ENCODE measurements around the gene ZSCAN20. TPM values are rescaled to one million over a fixed set of nuclear protein-coding genes. Genes with fewer than 3 reads are reported as not detected.

Gene ZSCAN20
- total RNA-seq, 1 experiment from 2014 or later = 3.9 TPM

DNA sequence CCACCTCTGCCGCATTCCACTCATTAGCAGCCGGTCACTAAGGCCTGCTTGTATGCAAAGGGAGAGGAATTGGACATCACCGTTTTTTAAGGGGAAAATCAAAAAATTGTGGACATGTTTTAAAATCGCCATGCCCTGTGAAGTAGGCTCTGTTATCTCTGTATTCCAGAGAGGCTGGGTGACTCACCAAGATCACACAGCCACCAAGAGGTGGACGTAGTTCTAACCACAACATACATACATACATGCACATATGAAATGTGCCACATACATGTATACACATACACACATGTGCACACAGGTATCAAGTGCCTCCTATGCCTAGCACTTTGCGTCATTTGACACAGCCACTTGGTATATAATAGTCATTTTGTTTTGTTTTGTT lies 16.0 kb upstream of the ZSCAN20 start:
- Mint-ChIP-seq H3K27me3 (ENCODE audit: low read depth) (peaks cover 2% of the 10 kb centered on the region), H3K4me3 (no peak overlapping the region)
- no CpG with 5 or more reads among the region's 6 CpGs for WGBS (ENCODE audit: extremely low coverage, insufficient read length, low lambda C conversion rate)

More for the DNA sequence above, 16.0 kb upstream of the ZSCAN20 start:
- no peak overlapping the region for H2AK5ac ChIP-seq (ENCODE audit: insufficient read length, low read length)
- no peak overlapping the region for H4K5ac ChIP-seq (ENCODE audit: insufficient read length, low read depth, low read length)
- no peak overlapping the region for H2BK15ac ChIP-seq (ENCODE audit: low read depth, low read length)
- no peak overlapping the region for H4K8ac ChIP-seq (replicated peaks; ENCODE audit: insufficient read length, low read depth, low read length)
- H2AFZ ChIP-seq (ENCODE audit: low read length) = no peak overlapping the region
- no peaks in the 10 kb centered on the region for H3K36me3 Mint-ChIP-seq (ENCODE audit: insufficient read depth in 1 of 3, low read depth in 3 of 3)
- H2BK120ac ChIP-seq (ENCODE audit: low read depth, low read length, poor library complexity, severe bottlenecking) = no peak overlapping the region
- H3K9me3 ChIP-seq (ENCODE audit: control insufficient read depth, low read depth, low read length) = no peaks in the 10 kb centered on the region
- no peak overlapping the region for H2BK20ac ChIP-seq (ENCODE audit: low read depth, low read length, poor library complexity, severe bottlenecking)
- no peak overlapping the region for H3K23ac ChIP-seq (ENCODE audit: insufficient read length, low read depth, low read length)
- no peak for DNase-seq
- H3K27me3 ChIP-seq (ENCODE audit: insufficient read depth, low read length) = no peaks in the 10 kb centered on the region
- H2BK12ac ChIP-seq (ENCODE audit: insufficient read length, low read depth, low read length) = no peak overlapping the region
- H3K27ac Mint-ChIP-seq = no peak overlapping the region
- no peak overlapping the region for H3T11ph ChIP-seq (ENCODE audit: low read length)
- TF ChIP-seq, protein P1, sequence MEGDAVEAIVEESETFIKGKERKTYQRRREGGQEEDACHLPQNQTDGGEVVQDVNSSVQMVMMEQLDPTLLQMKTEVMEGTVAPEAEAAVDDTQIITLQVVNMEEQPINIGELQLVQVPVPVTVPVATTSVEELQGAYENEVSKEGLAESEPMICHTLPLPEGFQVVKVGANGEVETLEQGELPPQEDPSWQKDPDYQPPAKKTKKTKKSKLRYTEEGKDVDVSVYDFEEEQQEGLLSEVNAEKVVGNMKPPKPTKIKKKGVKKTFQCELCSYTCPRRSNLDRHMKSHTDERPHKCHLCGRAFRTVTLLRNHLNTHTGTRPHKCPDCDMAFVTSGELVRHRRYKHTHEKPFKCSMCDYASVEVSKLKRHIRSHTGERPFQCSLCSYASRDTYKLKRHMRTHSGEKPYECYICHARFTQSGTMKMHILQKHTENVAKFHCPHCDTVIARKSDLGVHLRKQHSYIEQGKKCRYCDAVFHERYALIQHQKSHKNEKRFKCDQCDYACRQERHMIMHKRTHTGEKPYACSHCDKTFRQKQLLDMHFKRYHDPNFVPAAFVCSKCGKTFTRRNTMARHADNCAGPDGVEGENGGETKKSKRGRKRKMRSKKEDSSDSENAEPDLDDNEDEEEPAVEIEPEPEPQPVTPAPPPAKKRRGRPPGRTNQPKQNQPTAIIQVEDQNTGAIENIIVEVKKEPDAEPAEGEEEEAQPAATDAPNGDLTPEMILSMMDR (conservative IDR thresholded peaks at IDR 0.05) = no peak
- H3K27ac ChIP-seq (ENCODE audit: insufficient read length, low read depth, low read length) = no peak overlapping the region
- H3K79me1 ChIP-seq (ENCODE audit: insufficient read depth, low read depth, low read length, poor library complexity, severe bottlenecking) = no peaks in the 10 kb centered on the region
- H3K14ac ChIP-seq (ENCODE audit: insufficient read depth, low read length) = no peak overlapping the region
- no peak overlapping the region for H3K56ac ChIP-seq (ENCODE audit: insufficient read length, low read depth, low read length)
- no peaks in the 10 kb centered on the region for H3K79me2 ChIP-seq (ENCODE audit: insufficient read depth, low read length)
- H4K20me1 ChIP-seq (ENCODE audit: control insufficient read depth, insufficient read depth, insufficient read length) = no peaks in the 10 kb centered on the region
- no peak overlapping the region for H2BK5ac ChIP-seq (ENCODE audit: insufficient read length, low read length)
- no peak overlapping the region for H3K4me2 ChIP-seq (ENCODE audit: insufficient read depth, insufficient read length, low read length)
- H4K91ac ChIP-seq (ENCODE audit: insufficient read length, low read depth, low read length) = no peak overlapping the region
- peaks cover 10 to 12% of the 10 kb centered on the region in 2 experiments for H3K4me1 Mint-ChIP-seq
- no peaks in the 10 kb centered on the region; the same call in 1 of the 2 replicates for H3K4me1 ChIP-seq (ENCODE audit: insufficient read depth, low read length)
- H3K18ac ChIP-seq (ENCODE audit: insufficient read length, low read depth, low read length) = no peak overlapping the region
- H3K9me3 Mint-ChIP-seq = peaks cover 0 to 2% of the 10 kb centered on the region in 2 experiments; a peak in 2 of 5 replicates
- no peak overlapping the region for H3K9ac ChIP-seq (ENCODE audit: extremely low read depth, insufficient read length, low read length)
- H3K23me2 ChIP-seq (ENCODE audit: insufficient read length, low read depth, low read length, poor library complexity, severe bottlenecking) = no peaks in the 10 kb centered on the region
- H3K4ac ChIP-seq (ENCODE audit: low read depth, low read length) = no peak overlapping the region
